ENCODE data around the gene ZFHX3. TPM values are rescaled to one million over a fixed set of nuclear protein-coding genes. Genes with fewer than 3 reads are reported as not detected.

Gene ZFHX3
- total RNA-seq, 6 experiments from 2014 or later: 7.1 to 9.4 (median 7.7) TPM

DNA sequence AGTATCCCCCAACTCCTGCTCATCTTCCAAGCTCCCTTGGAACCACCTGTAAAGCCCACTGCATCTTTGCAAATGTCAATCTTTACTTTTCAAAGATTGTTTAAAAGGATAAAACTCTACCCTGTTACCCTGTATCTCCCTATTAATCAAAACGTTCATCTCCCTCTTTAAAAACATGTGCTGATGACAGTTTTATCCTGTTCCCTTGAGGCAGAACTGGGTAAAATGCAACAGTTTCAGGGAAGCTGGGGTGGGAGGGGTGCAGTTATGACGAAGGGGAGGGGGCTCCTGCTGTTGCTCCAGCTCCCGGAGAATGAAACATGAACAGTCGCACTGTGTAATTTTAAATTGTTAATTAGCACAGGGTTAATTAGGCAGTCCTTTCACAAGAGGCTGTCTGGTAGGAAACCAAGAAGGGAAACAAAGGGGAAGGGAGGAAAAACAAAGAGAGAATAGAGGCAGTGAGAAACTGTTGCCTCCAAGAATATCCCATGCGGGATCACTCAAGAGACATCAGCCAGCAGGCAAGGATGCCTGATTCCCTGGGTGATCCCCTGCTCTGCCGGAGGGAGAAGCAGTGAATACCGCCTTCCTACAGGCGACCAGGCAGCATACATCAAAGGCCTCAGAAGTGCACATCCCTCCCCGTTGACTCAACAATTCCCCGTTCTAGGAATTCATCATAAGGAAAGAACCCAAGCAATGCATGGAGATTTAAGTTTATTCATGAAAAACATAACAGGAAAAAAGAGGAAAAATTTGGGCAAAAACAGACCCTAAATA lies 84.2 kb downstream of the ZFHX3 start:
- Histone ChIP-seq H3K36me3 (peaks cover 0 to 8% (median 0%) of the 10 kb centered on the region in 4 donors), H3K27me3 (no peaks in the 10 kb centered on the region), H3K9me3 (no peaks in the 10 kb centered on the region), H3K4me3 (no peak overlapping the region), H3K4me1 (peaks cover 0 to 8% (median 0%) of the 10 kb centered on the region in 4 donors), H3K27ac (no peak overlapping the region)
- TF ChIP-seq, protein P1, sequence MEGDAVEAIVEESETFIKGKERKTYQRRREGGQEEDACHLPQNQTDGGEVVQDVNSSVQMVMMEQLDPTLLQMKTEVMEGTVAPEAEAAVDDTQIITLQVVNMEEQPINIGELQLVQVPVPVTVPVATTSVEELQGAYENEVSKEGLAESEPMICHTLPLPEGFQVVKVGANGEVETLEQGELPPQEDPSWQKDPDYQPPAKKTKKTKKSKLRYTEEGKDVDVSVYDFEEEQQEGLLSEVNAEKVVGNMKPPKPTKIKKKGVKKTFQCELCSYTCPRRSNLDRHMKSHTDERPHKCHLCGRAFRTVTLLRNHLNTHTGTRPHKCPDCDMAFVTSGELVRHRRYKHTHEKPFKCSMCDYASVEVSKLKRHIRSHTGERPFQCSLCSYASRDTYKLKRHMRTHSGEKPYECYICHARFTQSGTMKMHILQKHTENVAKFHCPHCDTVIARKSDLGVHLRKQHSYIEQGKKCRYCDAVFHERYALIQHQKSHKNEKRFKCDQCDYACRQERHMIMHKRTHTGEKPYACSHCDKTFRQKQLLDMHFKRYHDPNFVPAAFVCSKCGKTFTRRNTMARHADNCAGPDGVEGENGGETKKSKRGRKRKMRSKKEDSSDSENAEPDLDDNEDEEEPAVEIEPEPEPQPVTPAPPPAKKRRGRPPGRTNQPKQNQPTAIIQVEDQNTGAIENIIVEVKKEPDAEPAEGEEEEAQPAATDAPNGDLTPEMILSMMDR (IDR thresholded peaks at IDR 0.05): no peak
- no peak for TF ChIP-seq POLR2A (IDR thresholded peaks at IDR 0.05)
- intact Hi-C loops (cut with DNase I): no loop called here
- no peak for ATAC-seq
- 85% methylated on average over 10 of the region's 10 CpGs for WGBS (ENCODE audit: insufficient coverage, low coverage, low lambda C conversion rate, missing lambda C conversion rate)
- DNase-seq: no peak

DNA sequence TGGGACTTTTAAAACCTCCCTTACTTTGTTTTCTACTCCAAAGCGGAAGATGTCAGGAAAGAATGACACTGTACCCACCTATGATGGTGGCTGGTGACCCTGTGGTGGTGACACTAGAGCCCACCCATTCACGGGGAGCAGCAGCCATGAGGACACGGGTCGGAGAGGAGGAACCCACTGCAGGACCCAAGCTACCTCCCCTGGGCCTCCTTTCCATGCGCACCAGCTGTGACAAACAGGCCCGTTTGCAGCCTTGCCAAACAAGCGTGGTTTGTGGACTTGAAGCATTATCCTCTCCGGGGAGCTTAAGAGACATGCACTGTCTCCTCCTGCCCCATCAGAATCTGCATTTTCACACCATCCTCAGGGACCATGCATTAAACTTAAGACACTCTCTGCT lies 85.6 kb downstream of the ZFHX3 start:
- ATAC-seq (no peak), DNase-seq (no peak)
- peaks cover 0 to 8% (median 0%) of the 10 kb centered on the region in 4 donors for H3K36me3 ChIP-seq
- WGBS (ENCODE audit: insufficient coverage, low coverage, low lambda C conversion rate, missing lambda C conversion rate): 93% methylated on average over 6 of the region's 8 CpGs
- no peak overlapping the region for H3K4me3 ChIP-seq
- H3K9me3 ChIP-seq: no peaks in the 10 kb centered on the region
- no peaks in the 10 kb centered on the region for H3K4me1 ChIP-seq
- no peaks in the 10 kb centered on the region for H3K27me3 ChIP-seq
- TF ChIP-seq, protein P1 (IDR thresholded peaks at IDR 0.05): no peak
- TF ChIP-seq POLR2A (IDR thresholded peaks at IDR 0.05): no peak
- intact Hi-C loops (cut with DNase I): no loop called here
- no peak overlapping the region for H3K27ac ChIP-seq

DNA sequence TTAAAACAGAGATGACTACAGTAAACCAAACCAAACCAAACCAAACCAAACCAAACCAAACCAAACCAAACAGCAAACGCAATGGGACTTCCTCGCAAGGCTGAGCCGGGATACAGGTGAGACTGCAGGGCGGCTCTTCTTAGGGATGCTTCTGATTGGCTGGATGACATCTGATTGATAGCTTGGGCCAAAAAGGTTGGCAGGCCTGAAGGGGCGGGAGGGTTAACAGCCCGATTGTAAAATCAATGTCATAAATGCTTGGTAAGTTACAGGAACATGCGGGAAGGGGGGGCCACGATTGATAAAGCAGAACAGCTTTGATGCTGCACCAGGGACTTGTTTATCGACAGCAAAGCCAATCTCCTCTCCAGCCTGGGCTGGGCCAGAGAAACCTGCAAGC lies 86.1 kb downstream of the ZFHX3 start:
- no peaks in the 10 kb centered on the region for H3K9me3 ChIP-seq

DNA sequence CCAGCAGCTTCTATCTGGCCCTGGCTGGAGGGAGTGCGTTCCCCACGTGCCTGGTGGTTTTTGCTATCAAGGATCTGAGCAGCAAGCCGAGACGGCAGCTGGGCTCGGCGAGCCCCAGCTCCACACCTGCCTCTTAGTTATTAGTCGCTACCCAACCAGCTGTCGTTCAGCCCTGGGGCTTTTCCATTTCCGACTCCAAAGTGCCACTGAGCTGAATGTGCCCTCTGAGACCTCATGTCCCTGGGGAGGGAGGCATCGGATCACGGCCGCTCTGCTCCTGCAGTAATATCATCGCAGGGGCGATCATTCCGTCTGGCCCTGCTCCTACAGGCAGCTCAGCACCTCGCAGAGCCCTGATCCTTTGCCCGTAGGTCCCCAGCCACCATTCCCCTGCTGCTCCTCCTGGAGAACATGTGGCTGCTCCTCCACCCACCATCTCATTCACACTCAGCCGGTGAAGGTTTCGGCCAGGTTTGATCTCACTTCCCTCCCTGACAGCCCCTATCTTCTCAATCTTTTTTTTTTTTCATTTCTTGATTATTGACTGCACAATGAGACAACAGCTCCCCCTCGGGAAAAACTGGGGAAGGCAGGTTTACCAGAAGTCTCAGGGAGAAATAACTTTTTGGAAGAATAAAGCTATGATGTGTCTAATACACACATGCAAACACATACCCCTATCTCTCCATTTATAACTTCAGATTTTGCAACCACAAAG lies 86.7 kb downstream of the ZFHX3 start:
- 50% methylated on average over 3 of the region's 20 CpGs for WGBS (ENCODE audit: insufficient coverage, low coverage, low lambda C conversion rate, missing lambda C conversion rate)
- ATAC-seq (peak in 1 of 4 donors; percentile 19), DNase-seq (no peak)
- H3K4me1 ChIP-seq: no peaks in the 10 kb centered on the region
- intact Hi-C loops (cut with DNase I): no loop called here
- no peaks in the 10 kb centered on the region for H3K27me3 ChIP-seq
- H3K4me3 ChIP-seq: no peak overlapping the region
- peaks cover 0 to 8% (median 0%) of the 10 kb centered on the region in 4 donors for H3K36me3 ChIP-seq
- TF ChIP-seq, protein P1 (IDR thresholded peaks at IDR 0.05): peak; percentile 24 to 38 (median 30)
- no peak for TF ChIP-seq POLR2A (IDR thresholded peaks at IDR 0.05)
- no peaks in the 10 kb centered on the region for H3K9me3 ChIP-seq
- no peak overlapping the region for H3K27ac ChIP-seq

More for the DNA sequence above, 86.1 kb downstream of the ZFHX3 start:
- intact Hi-C loops (cut with DNase I): no loop called here
- Histone ChIP-seq H3K4me3 (no peak overlapping the region), H3K36me3 (peaks cover 0 to 8% (median 0%) of the 10 kb centered on the region in 4 donors), H3K27me3 (no peaks in the 10 kb centered on the region), H3K4me1 (no peaks in the 10 kb centered on the region), H3K27ac (no peak overlapping the region)
- 79% methylated on average over 8 of the region's 9 CpGs for WGBS (ENCODE audit: insufficient coverage, low coverage, low lambda C conversion rate, missing lambda C conversion rate)
- DNase-seq (no peak), ATAC-seq (no peak)
- no peak for TF ChIP-seq POLR2A (IDR thresholded peaks at IDR 0.05)
- TF ChIP-seq, protein P1 (IDR thresholded peaks at IDR 0.05): no peak

Measured in right lobe of liver (tissue), 6 donors.